ENCODE measurements around the gene PDPK1.
"Not testable (repeated sequence)": the region's sequence is repeated elsewhere in the genome, so short reads cannot be mapped to it uniquely, and the experiment has no call there.

DNA sequence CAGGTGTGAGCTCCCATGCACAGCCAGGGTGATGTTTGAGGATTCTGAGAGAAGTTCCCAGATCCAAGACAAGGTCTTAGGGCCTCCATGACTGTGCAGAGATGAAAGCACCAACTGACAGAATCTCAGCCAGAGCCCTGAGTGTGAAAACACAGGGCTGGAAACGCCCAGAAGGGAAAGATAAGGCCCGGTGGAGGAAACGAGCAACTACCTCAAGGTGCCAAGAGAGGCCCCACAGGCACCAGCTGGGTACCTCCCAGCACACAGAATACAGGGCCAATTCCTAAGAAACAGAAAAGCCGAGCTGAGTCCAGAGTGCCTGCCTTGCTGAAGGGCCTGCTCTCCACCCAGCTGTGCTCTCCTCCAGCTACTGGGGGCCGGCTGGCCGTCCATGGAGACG, 94.5 kb downstream of the PDPK1 start:
- TF ChIP-seq, protein P1, sequence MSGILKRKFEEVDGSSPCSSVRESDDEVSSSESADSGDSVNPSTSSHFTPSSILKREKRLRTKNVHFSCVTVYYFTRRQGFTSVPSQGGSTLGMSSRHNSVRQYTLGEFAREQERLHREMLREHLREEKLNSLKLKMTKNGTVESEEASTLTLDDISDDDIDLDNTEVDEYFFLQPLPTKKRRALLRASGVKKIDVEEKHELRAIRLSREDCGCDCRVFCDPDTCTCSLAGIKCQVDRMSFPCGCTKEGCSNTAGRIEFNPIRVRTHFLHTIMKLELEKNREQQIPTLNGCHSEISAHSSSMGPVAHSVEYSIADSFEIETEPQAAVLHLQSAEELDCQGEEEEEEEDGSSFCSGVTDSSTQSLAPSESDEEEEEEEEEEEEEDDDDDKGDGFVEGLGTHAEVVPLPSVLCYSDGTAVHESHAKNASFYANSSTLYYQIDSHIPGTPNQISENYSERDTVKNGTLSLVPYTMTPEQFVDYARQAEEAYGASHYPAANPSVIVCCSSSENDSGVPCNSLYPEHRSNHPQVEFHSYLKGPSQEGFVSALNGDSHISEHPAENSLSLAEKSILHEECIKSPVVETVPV (CRISPR knock-in tag; IDR thresholded peaks at IDR 0.05) = not testable (repeated sequence)
- not testable (repeated sequence) for TF ChIP-seq ISL1 (CRISPR knock-in tag; IDR thresholded peaks at IDR 0.05); BACH2 (CRISPR knock-in tag; IDR thresholded peaks at IDR 0.05; ENCODE audit: borderline replicate concordance); GLIS3 (CRISPR knock-in tag; IDR thresholded peaks at IDR 0.05); RARB (CRISPR knock-in tag; IDR thresholded peaks at IDR 0.05); ESRRG (CRISPR knock-in tag; IDR thresholded peaks at IDR 0.05); ZNF8 (CRISPR knock-in tag; IDR thresholded peaks at IDR 0.05); OSR1 (CRISPR knock-in tag; IDR thresholded peaks at IDR 0.05)
- TF ChIP-seq, protein P2, sequence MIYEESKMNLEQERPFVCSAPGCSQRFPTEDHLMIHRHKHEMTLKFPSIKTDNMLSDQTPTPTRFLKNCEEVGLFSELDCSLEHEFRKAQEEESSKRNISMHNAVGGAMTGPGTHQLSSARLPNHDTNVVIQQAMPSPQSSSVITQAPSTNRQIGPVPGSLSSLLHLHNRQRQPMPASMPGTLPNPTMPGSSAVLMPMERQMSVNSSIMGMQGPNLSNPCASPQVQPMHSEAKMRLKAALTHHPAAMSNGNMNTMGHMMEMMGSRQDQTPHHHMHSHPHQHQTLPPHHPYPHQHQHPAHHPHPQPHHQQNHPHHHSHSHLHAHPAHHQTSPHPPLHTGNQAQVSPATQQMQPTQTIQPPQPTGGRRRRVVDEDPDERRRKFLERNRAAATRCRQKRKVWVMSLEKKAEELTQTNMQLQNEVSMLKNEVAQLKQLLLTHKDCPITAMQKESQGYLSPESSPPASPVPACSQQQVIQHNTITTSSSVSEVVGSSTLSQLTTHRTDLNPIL (CRISPR knock-in tag; IDR thresholded peaks at IDR 0.05; ENCODE audit: low read depth) = not testable (repeated sequence)
- TF ChIP-seq, protein P3, sequence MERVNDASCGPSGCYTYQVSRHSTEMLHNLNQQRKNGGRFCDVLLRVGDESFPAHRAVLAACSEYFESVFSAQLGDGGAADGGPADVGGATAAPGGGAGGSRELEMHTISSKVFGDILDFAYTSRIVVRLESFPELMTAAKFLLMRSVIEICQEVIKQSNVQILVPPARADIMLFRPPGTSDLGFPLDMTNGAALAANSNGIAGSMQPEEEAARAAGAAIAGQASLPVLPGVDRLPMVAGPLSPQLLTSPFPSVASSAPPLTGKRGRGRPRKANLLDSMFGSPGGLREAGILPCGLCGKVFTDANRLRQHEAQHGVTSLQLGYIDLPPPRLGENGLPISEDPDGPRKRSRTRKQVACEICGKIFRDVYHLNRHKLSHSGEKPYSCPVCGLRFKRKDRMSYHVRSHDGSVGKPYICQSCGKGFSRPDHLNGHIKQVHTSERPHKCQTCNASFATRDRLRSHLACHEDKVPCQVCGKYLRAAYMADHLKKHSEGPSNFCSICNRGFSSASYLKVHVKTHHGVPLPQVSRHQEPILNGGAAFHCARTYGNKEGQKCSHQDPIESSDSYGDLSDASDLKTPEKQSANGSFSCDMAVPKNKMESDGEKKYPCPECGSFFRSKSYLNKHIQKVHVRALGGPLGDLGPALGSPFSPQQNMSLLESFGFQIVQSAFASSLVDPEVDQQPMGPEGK (CRISPR knock-in tag; IDR thresholded peaks at IDR 0.05; ENCODE audit: borderline replicate concordance) = not testable (repeated sequence)
